HG03521 (cell line): ENCODE measurements around the gene ZNF431.
"Not testable (repeated sequence)": the region's sequence is repeated elsewhere in the genome, so short reads cannot be mapped to it uniquely, and the experiment has no call there.

ENCODE experiments used
- ATAC-seq: cut with Tn5 transposase; IDR thresholded peaks from one replicate; pipeline ENCODE4 v1.9.1; 2021; ENCODE audit warnings: mild to moderate bottlenecking, moderate library complexity; ENCODE audit not compliant: unreplicated experiment

Gene ZNF431

GRCh38 chr19:21141787-21142464 is at the start of gene ZNF431:
ZNF431 (plus strand) TSS chr19:21142040; CDS start chr19:21142184, 144 bp downstream.
- peak; percentile 94 for ATAC-seq

- ATAC-seq: no peak
Observed at GRCh38 chr19:21092109-21092508, 49.7 kb upstream of the ZNF431 start.

- ATAC-seq: no peak
Observed at GRCh38 chr19:21094347-21095025, 47.4 kb upstream of the ZNF431 start.

- no peak for ATAC-seq
Observed at GRCh38 chr19:21098291-21098690, 43.5 kb upstream of the ZNF431 start.

- ATAC-seq: no peak
Observed at GRCh38 chr19:21101521-21102242, 40.2 kb upstream of the ZNF431 start.

- no peak for ATAC-seq
Observed at GRCh38 chr19:21109116-21109515, 32.7 kb upstream of the ZNF431 start.

- ATAC-seq: no peak
Observed at GRCh38 chr19:21110183-21110582, 31.7 kb upstream of the ZNF431 start.

GRCh38 chr19:21115430-21115829 is 26.4 kb upstream of the ZNF431 start:
- ATAC-seq: no peak

- no peak for ATAC-seq
Observed at GRCh38 chr19:21117041-21117907, 24.6 kb upstream of the ZNF431 start.

- ATAC-seq: no peak
Observed at GRCh38 chr19:21126078-21126477, 15.8 kb upstream of the ZNF431 start.

GRCh38 chr19:21127001-21127400 is 14.8 kb upstream of the ZNF431 start:
- no peak for ATAC-seq

- ATAC-seq: no peak
Observed at GRCh38 chr19:21127898-21128297, 13.9 kb upstream of the ZNF431 start.

GRCh38 chr19:21128901-21129698 is 12.7 kb upstream of the ZNF431 start:
- no peak for ATAC-seq

GRCh38 chr19:21130097-21130775 is 11.6 kb upstream of the ZNF431 start:
- ATAC-seq: no peak

GRCh38 chr19:21133633-21134032 is 8.2 kb upstream of the ZNF431 start:
- ATAC-seq: no peak

GRCh38 chr19:21134934-21135366 is 6.9 kb upstream of the ZNF431 start:
- ATAC-seq: no peak

- ATAC-seq: no peak
Observed at GRCh38 chr19:21135433-21135832, 6.4 kb upstream of the ZNF431 start.

GRCh38 chr19:21138130-21138529 is 3.7 kb upstream of the ZNF431 start:
- ATAC-seq: no peak

GRCh38 chr19:21141006-21141405 is 834 bp upstream of the ZNF431 start:
- not testable (repeated sequence) for ATAC-seq
